Ascending aorta (tissue), 2 donors: ENCODE measurements around the gene HS2ST1. TPM values are rescaled to one million over a fixed set of nuclear protein-coding genes. Genes with fewer than 3 reads are reported as not detected.
"Not testable (repeated sequence)": the region's sequence is repeated elsewhere in the genome, so short reads cannot be mapped to it uniquely, and the experiment has no call there.

ENCODE experiments used
- DNase-seq, 2 donors: peaks; one replicate each; pipeline ENCODE4 v3.0.0-alpha.2; 2019; ENCODE audit warnings: low spot score in 2 of 2
- H3K27ac ChIP-seq, 2 donors: fragments of 200-600 bp; sonication (generic); one replicate each; pipeline ENCODE4 v1.5.1; 2016 to 2017; ENCODE audit warnings: mild to moderate bottlenecking in 1 of 2
- H3K27me3 ChIP-seq: fragments of 200-600 bp; sonication (generic); one replicate; pipeline ENCODE4 v1.5.1; 2017
- H3K36me3 ChIP-seq, 2 donors: fragments of 200-600 bp; sonication (generic); one replicate each; pipeline ENCODE4 v1.5.1; 2016
- H3K4me1 ChIP-seq, 2 donors: fragments of 200-600 bp; sonication (generic); one replicate each; pipeline ENCODE4 v1.5.1; 2016 to 2017; ENCODE audit warnings: mild to moderate bottlenecking in 1 of 2
- H3K4me3 ChIP-seq, 2 donors: fragments of 200-600 bp; sonication (generic); one replicate each; pipeline ENCODE4 v1.5.1; 2016 to 2017; ENCODE audit warnings: mild to moderate bottlenecking in 1 of 2
- H3K9me3 ChIP-seq, 2 donors: fragments of 200-600 bp; sonication (generic); one replicate each; pipeline ENCODE4 v1.5.1; 2016
- intact Hi-C: fragments of 100-400 bp; cut with DNase I; formaldehyde crosslinking; loops from one replicate; pipeline ENCODE4 v1.15.1; 2023
- total RNA-seq: library from RNA; depleted of rRNA; stranded (reverse); fragments of >200 nt; gene quantifications from one replicate; pipeline ENCODE4 v1.1.0, GENCODE V29; 2016
- TF ChIP-seq, protein P1 (sequence below), 3 experiments: fragments of 200-600 bp in 2 of 3; fragments of 450-650 bp in 1 of 3; sonication (generic) in 2 of 3; IDR thresholded peaks; one replicate each; pipeline ENCODE4 v1.5.1; 2016 to 2019; ENCODE audit warnings: antibody characterized with exemption in 3 of 3, mild to moderate bottlenecking in 1 of 3, moderate library complexity in 1 of 3

HS2ST1 gene
- total RNA-seq, 1 donor from 2014 or later, result 15.8 TPM

- intact Hi-C loops, result loop anchor here (10.0 kb wide), 2 partner anchors 256 to 576 kb away; partner anchors contain the start of gene SH3GLB1
- H3K36me3 ChIP-seq, result no peaks in the 10 kb centered on the region
- no peak overlapping the region for H3K4me3 ChIP-seq
- H3K27ac ChIP-seq, result no peak overlapping the region
- TF ChIP-seq, protein P1, sequence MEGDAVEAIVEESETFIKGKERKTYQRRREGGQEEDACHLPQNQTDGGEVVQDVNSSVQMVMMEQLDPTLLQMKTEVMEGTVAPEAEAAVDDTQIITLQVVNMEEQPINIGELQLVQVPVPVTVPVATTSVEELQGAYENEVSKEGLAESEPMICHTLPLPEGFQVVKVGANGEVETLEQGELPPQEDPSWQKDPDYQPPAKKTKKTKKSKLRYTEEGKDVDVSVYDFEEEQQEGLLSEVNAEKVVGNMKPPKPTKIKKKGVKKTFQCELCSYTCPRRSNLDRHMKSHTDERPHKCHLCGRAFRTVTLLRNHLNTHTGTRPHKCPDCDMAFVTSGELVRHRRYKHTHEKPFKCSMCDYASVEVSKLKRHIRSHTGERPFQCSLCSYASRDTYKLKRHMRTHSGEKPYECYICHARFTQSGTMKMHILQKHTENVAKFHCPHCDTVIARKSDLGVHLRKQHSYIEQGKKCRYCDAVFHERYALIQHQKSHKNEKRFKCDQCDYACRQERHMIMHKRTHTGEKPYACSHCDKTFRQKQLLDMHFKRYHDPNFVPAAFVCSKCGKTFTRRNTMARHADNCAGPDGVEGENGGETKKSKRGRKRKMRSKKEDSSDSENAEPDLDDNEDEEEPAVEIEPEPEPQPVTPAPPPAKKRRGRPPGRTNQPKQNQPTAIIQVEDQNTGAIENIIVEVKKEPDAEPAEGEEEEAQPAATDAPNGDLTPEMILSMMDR (IDR thresholded peaks at IDR 0.05), result no peak
- no peaks in the 10 kb centered on the region for H3K4me1 ChIP-seq
- DNase-seq, result no peak
- no peaks in the 10 kb centered on the region for H3K27me3 ChIP-seq
- H3K9me3 ChIP-seq, result no peaks in the 10 kb centered on the region
These were observed 46.1 kb downstream of the HS2ST1 start for GRCh38 chr1:86960548-86960947.

- intact Hi-C loops, result loop anchor here (2.0 to 10.0 kb wide), 3 partner anchors 131 to 579 kb away; partner anchors contain the start of gene SH3GLB1
- DNase-seq, H3K4me3 ChIP-seq, H3K27ac ChIP-seq, H3K27me3 ChIP-seq, H3K4me1 ChIP-seq, H3K36me3 ChIP-seq, H3K9me3 ChIP-seq: not testable (repeated sequence)
These were observed 49.4 kb downstream of the HS2ST1 start for GRCh38 chr1:86963841-86964240.

- no peak overlapping the region for H3K27ac ChIP-seq
- no peak overlapping the region for H3K4me3 ChIP-seq
- intact Hi-C loops, result loop anchor here (2.0 to 10.0 kb wide), 3 partner anchors 132 to 580 kb away; partner anchors contain the start of gene SH3GLB1
- no peaks in the 10 kb centered on the region for H3K36me3 ChIP-seq
- TF ChIP-seq, protein P1 (IDR thresholded peaks at IDR 0.05), result peak in 2 of 3 experiments; percentile 48 to 73
- H3K9me3 ChIP-seq, result no peaks in the 10 kb centered on the region
- no peaks in the 10 kb centered on the region for H3K27me3 ChIP-seq
- no peaks in the 10 kb centered on the region for H3K4me1 ChIP-seq
- no peak for DNase-seq
These were observed 50.8 kb downstream of the HS2ST1 start for GRCh38 chr1:86965012-86965826.

DNA sequence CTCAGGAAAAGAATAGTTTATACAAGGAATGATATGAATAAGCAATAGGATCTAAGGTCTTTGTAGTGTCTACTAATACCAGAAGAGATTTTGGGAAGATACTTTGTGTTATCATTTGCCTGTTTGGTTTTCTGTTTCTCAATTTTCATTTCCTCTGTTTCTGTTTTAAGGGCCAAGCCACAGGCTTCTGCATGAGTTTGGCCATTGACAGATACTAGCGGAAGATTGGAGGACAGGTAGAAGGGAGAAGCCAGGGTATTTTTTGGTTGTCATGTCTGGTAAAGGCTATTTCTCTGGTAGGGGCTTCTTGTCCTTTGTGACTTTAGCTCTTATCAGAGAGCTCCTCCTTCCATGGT is 51.4 kb downstream of the HS2ST1 start:
- Histone ChIP-seq H3K9me3 (no peaks in the 10 kb centered on the region), H3K36me3 (no peaks in the 10 kb centered on the region), H3K27me3 (no peaks in the 10 kb centered on the region), H3K4me3 (no peak overlapping the region), H3K27ac (no peak overlapping the region), H3K4me1 (no peaks in the 10 kb centered on the region)
- TF ChIP-seq, protein P1 (IDR thresholded peaks at IDR 0.05), result no peak
- intact Hi-C loops, result loop anchor here (2.0 to 10.0 kb wide), 3 partner anchors 133 to 581 kb away; partner anchors contain the start of gene SH3GLB1
- DNase-seq, result no peak

GRCh38 chr1:86970938-86971337 is 56.5 kb downstream of the HS2ST1 start:
- Histone ChIP-seq H3K4me3 (no peak overlapping the region), H3K36me3 (no peaks in the 10 kb centered on the region), H3K4me1 (no peaks in the 10 kb centered on the region), H3K9me3 (no peaks in the 10 kb centered on the region), H3K27ac (no peak overlapping the region), H3K27me3 (no peaks in the 10 kb centered on the region)
- TF ChIP-seq, protein P1 (IDR thresholded peaks at IDR 0.05), result no peak
- intact Hi-C loops, result no loop called here
- no peak for DNase-seq

GRCh38 chr1:86971778-86972177 is 57.3 kb downstream of the HS2ST1 start:
- Histone ChIP-seq H3K4me3 (no peak overlapping the region), H3K36me3 (no peaks in the 10 kb centered on the region), H3K9me3 (no peaks in the 10 kb centered on the region), H3K4me1 (no peaks in the 10 kb centered on the region), H3K27me3 (no peaks in the 10 kb centered on the region), H3K27ac (no peak overlapping the region)
- no peak for DNase-seq
- TF ChIP-seq, protein P1 (IDR thresholded peaks at IDR 0.05), result no peak
- intact Hi-C loops, result no loop called here
